ENCODE results near the gene EVA1C.
"Not testable (repeated sequence)": the region's sequence is repeated elsewhere in the genome, so short reads cannot be mapped to it uniquely, and the experiment has no call there.

EVA1C gene

DNA sequence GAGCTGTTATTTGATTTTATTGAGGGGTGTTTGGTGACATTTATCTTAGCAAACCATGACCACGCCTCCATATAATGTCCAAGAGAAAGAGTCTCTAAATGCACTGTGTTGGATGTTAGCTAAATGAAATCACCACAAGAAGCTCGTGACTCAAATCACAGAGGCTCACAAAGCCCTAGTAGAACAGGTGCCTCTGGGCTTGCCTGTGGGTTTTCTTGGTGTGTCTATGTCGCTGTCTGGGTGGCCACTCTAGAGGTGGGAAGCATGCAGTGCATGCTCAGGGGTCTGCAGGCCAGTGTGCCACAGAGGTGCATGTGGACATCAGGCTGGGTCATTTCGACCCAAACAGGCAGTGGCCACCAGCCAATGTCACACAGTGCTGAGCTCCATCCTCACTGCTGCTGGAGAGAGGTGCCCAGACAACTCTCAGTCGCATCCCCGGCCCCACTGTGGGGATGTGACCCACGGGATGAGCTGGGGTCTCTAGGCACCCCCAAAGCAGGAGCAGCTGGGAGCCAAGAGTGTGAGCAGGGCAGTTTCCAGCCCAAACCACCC is 94.0 kb downstream of the EVA1C start:
- H3K4me3 ChIP-seq (ENCODE audit: low read depth, low read length); H3K36me3 ChIP-seq (ENCODE audit: control insufficient read depth, insufficient read depth, low read length); H3K9me3 ChIP-seq (ENCODE audit: control insufficient read depth, insufficient read depth, low read depth, low read length); H3K9ac ChIP-seq (ENCODE audit: low read length); H3K4me1 ChIP-seq (ENCODE audit: control insufficient read depth, insufficient read depth, low read length); H3K27me3 ChIP-seq (ENCODE audit: control insufficient read depth, insufficient read depth, low read length); H3K27ac ChIP-seq (ENCODE audit: low read depth, low read length): not testable (repeated sequence)

DNA sequence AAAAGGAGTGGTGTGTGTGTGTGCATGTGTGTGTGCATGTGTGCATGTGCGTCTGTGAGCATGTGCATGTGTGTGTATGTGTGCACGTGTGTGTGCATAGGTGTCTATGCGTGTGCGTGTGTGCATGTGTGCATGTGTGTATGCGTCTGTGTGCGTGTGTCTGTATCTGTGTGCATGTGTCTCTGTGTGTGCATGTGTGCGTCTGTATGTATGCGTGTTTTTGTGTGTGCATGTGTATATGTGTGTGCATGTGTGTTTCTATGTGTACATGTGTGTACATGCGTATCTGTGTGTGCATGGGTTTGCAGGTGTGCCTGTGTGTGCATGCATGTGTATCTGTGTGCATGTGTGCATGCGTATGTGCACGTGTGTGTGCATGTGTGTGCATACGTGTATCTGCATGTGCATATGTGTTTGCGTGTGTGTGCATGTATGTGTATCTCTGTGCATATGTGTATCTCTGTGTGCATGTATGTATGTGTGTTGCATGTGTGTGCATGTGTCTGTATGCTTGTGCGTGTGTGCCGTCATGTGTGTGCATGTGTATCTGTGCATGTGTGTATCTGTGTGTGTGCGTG is 94.9 kb downstream of the EVA1C start:
- Histone ChIP-seq H3K27me3 (ENCODE audit: control insufficient read depth, insufficient read depth, low read length) (no peaks in the 10 kb centered on the region), H3K9me3 (ENCODE audit: control insufficient read depth, insufficient read depth, low read depth, low read length) (peaks cover 3% of the 10 kb centered on the region; the same call in 1 of the 2 replicates), H3K36me3 (ENCODE audit: control insufficient read depth, insufficient read depth, low read length) (no peaks in the 10 kb centered on the region), H3K4me1 (ENCODE audit: control insufficient read depth, insufficient read depth, low read length) (no peaks in the 10 kb centered on the region), H3K27ac (ENCODE audit: low read depth, low read length) (no peak overlapping the region), H3K9ac (ENCODE audit: low read length) (no peak overlapping the region), H3K4me3 (ENCODE audit: low read depth, low read length) (no peak overlapping the region)

DNA sequence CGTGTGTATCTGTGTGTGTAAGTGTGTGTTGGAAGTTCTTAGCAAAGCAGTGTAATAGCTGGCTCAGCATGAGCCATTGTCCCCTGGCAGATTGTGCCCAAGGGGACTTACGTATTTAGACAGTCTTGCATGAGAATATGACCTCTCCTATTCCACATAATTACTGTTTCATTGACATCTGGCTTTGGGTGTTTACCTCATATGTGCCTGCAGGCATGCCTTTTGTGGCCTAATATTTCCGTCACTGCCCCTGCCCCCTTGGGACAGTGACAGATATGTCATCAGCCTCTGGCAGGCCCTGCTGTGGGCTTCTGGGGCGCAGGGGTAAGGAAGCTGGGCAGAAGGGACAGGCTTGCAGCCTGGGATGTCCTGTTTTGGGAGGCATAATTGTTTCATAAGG is 95.5 kb downstream of the EVA1C start:
- H3K27ac ChIP-seq (ENCODE audit: low read depth, low read length); H3K4me1 ChIP-seq (ENCODE audit: control insufficient read depth, insufficient read depth, low read length); H3K36me3 ChIP-seq (ENCODE audit: control insufficient read depth, insufficient read depth, low read length); H3K4me3 ChIP-seq (ENCODE audit: low read depth, low read length); H3K9me3 ChIP-seq (ENCODE audit: control insufficient read depth, insufficient read depth, low read depth, low read length); H3K9ac ChIP-seq (ENCODE audit: low read length); H3K27me3 ChIP-seq (ENCODE audit: control insufficient read depth, insufficient read depth, low read length): not testable (repeated sequence)

DNA sequence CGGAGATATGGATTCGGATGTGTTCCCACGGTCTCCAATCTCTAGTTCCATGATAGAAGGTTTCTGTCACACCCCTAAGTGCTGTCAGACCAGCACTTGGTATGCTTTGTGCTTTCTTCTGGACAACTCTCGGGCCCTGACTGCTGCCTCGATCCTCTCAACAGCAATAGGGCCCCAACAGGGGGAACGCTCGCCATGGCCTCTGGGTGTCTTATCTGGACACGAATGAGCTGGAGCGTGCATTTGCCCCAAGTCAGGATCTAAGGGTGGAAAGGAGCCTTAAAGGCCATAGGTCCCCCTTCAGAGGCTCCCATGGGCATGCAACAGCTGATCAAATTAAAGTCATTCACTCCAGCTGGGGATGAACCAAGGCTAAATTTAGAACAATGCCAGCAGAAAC is 96.1 kb downstream of the EVA1C start:
- Histone ChIP-seq H3K4me1 (ENCODE audit: control insufficient read depth, insufficient read depth, low read length) (no peaks in the 10 kb centered on the region), H3K27ac (ENCODE audit: low read depth, low read length) (no peak overlapping the region), H3K4me3 (ENCODE audit: low read depth, low read length) (no peak overlapping the region), H3K27me3 (ENCODE audit: control insufficient read depth, insufficient read depth, low read length) (no peaks in the 10 kb centered on the region), H3K9ac (ENCODE audit: low read length) (no peak overlapping the region), H3K36me3 (ENCODE audit: control insufficient read depth, insufficient read depth, low read length) (no peaks in the 10 kb centered on the region), H3K9me3 (ENCODE audit: control insufficient read depth, insufficient read depth, low read depth, low read length) (peaks cover 3% of the 10 kb centered on the region; the same call in 1 of the 2 replicates)

DNA sequence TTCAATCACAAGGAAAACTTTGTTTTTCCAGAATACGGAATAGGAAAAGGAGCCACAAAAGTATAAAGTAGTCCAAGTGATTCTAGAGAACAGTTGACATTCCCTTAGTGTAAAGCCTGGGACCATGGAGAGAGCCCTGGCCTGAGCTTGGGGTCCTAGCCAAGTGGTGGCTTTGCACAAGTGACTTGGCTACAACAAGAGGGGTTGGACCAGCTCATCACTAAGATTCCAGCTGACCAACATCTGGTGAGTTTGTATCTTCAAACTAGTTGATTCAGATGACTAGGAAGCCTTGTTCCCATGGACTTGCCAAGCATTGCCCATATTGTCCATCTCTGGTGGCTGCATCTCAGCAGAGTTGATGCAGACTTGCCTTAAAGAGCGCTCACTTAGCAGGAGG is 96.5 kb downstream of the EVA1C start:
- not testable (repeated sequence) for H3K4me3 ChIP-seq (ENCODE audit: low read depth, low read length); H3K9me3 ChIP-seq (ENCODE audit: control insufficient read depth, insufficient read depth, low read depth, low read length); H3K27ac ChIP-seq (ENCODE audit: low read depth, low read length); H3K4me1 ChIP-seq (ENCODE audit: control insufficient read depth, insufficient read depth, low read length); H3K27me3 ChIP-seq (ENCODE audit: control insufficient read depth, insufficient read depth, low read length); H3K36me3 ChIP-seq (ENCODE audit: control insufficient read depth, insufficient read depth, low read length); H3K9ac ChIP-seq (ENCODE audit: low read length)

DNA sequence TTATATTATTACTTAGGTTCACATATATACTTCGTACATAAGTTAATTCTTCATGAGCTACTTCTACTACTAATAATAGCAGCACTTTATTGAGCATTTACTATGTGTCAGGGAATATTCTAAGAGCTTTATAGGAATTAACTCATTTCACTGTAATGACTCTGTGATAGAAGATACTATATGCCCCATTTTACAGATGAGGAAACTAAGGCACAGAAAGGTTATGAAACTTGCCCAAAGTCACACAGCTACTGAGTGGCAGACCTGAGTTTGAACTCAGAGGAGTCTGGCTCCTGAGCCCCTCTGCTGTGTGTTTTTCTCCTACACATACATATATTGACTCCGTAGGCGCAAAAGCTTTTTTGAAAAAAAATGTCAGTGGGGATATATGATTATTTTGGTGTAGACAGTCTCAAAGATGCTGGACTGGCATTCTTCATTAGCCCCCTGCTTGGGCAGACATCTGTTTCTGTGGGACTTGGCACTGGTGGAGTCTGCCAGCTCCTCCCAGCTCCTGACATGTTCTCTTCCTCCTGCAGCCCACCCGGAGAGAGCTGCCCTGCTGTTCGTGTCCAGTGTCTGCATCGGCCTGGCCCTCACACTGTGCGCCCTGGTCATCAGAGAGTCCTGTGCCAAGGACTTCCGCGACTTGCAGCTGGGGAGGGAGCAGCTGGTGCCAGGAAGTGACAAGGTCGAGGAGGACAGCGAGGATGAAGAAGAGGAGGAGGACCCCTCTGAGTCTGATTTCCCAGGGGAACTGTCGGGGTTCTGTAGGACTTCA is 102.0 kb downstream of the EVA1C start:
- Histone ChIP-seq H3K27me3 (ENCODE audit: control insufficient read depth, insufficient read depth, low read length) (no peaks in the 10 kb centered on the region), H3K9ac (ENCODE audit: low read length) (no peak overlapping the region), H3K9me3 (ENCODE audit: control insufficient read depth, insufficient read depth, low read depth, low read length) (no peaks in the 10 kb centered on the region), H3K36me3 (ENCODE audit: control insufficient read depth, insufficient read depth, low read length) (no peaks in the 10 kb centered on the region), H3K4me1 (ENCODE audit: control insufficient read depth, insufficient read depth, low read length) (no peaks in the 10 kb centered on the region), H3K4me3 (ENCODE audit: low read depth, low read length) (no peak overlapping the region), H3K27ac (ENCODE audit: low read depth, low read length) (no peak overlapping the region)

DNA sequence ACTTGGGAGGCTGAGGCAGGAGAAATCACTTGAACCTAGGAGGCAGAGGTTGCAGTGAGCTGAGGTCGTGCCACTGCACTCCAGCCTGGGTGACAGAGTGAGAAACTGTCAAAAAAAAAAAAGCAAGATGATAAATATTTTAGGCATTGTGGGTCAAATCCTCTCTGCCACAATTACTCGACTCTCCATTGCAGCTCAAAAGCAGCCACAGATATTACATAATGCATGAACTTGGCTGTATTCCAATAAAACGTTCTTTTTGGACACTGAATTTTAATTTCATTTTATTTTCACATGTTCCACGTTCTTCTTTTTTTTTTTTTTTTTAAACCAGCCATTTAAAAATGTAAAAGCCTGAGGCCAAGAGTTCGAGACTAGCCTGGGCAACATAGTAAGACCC is 103.4 kb downstream of the EVA1C start:
- no peak overlapping the region for H3K4me3 ChIP-seq (ENCODE audit: low read depth, low read length)
- H3K36me3 ChIP-seq (ENCODE audit: control insufficient read depth, insufficient read depth, low read length): no peaks in the 10 kb centered on the region
- H3K4me1 ChIP-seq (ENCODE audit: control insufficient read depth, insufficient read depth, low read length): no peaks in the 10 kb centered on the region
- no peaks in the 10 kb centered on the region for H3K9me3 ChIP-seq (ENCODE audit: control insufficient read depth, insufficient read depth, low read depth, low read length)
- no peak overlapping the region for H3K27ac ChIP-seq (ENCODE audit: low read depth, low read length)
- H3K27me3 ChIP-seq (ENCODE audit: control insufficient read depth, insufficient read depth, low read length): no peaks in the 10 kb centered on the region
- H3K9ac ChIP-seq (ENCODE audit: low read length): no peak overlapping the region

DNA sequence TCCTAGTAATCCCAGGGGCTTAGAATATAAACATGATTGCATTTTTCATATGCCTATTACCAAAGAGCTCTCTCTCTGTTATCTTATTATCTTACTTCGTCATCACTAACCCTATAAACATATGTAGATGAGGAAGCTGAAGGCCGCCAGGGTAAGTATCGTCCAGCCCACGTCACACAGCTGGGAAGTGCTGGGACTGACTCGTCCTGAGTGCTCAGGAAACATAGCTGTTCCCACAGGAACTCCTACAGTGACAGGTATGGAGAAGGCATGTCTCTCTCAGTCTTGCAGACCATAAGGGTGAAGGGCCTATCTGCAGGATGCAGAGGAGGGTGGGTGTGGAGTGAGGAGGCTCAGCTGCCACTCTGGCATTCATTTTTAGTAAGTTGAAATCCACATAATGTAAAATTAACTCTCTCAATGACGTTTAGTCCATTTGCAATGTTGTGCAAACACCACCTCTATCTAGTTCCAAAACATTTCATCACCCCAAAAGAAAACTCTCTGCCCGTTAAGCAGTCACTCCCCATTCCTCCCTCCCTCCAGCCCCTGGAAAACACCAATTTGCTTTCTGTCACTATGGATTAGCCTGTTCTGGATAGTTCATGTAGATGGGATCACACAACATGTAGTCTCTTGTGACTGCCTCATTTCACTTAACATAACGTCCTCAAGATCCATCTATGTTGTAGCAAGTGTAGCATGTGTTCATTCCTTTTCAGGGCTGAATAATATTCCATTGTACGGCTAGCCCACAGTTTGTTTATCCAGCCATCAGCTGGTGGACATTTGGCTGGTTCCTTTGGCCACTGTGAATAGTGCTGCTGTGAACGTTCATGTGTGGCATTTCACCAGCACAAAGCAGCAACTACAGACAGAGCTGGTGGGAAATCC is 104.5 kb downstream of the EVA1C start:
- Histone ChIP-seq H3K27ac (ENCODE audit: low read depth, low read length) (no peak overlapping the region), H3K9ac (ENCODE audit: low read length) (no peak overlapping the region), H3K36me3 (ENCODE audit: control insufficient read depth, insufficient read depth, low read length) (no peaks in the 10 kb centered on the region), H3K27me3 (ENCODE audit: control insufficient read depth, insufficient read depth, low read length) (no peaks in the 10 kb centered on the region), H3K4me1 (ENCODE audit: control insufficient read depth, insufficient read depth, low read length) (peaks cover 8% of the 10 kb centered on the region; the same call in 1 of the 2 replicates), H3K4me3 (ENCODE audit: low read depth, low read length) (no peak overlapping the region), H3K9me3 (ENCODE audit: control insufficient read depth, insufficient read depth, low read depth, low read length) (no peaks in the 10 kb centered on the region)

DNA sequence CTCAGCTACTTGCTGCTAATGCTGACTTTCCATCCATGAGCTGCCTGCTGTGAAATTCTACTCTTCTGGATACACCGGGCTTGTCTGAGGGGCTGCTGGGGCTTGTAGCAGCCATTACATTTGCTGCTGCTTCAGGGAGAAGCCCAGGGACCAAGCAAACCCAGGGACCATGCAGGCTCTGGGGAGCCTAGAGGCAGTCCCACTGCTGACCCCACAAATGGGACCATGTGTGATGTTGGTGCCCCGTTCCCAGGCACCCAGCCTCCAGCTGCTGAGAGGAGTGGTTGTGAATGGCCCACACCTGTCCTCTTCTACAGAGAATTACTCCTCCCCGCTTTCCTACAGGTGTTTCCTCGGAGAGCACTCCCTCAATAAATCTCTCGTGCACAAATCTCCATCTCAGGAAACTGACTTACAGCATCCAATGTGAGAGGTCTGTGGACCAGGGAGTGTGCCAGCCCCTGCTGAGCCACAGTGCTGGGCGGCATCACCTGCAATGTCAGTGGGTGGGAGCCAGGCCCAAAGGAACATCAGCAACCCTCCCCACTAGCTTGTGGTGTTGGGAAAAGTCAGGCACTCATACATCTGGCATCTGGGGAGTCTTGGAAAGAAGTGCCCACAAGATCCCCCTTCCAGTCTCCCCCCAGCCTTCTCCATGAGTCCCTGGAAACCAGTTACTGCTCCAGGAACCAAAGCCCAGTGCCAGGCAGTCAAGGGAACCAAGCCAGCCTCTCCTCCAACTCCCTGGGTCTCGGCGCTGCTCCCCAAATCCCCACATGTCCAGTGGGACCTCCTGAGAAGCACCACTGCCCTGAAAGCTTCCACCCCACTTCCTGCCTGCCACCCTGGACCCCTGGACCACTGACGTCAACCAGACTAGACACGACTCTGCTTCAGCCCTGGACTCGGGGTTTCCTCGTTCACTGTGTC is 107.7 kb downstream of the EVA1C start:
- H3K27me3 ChIP-seq (ENCODE audit: control insufficient read depth, insufficient read depth, low read length): no peaks in the 10 kb centered on the region
- H3K9me3 ChIP-seq (ENCODE audit: control insufficient read depth, insufficient read depth, low read depth, low read length): no peaks in the 10 kb centered on the region
- no peak overlapping the region for H3K27ac ChIP-seq (ENCODE audit: low read depth, low read length)
- no peak overlapping the region for H3K4me3 ChIP-seq (ENCODE audit: low read depth, low read length)
- H3K4me1 ChIP-seq (ENCODE audit: control insufficient read depth, insufficient read depth, low read length): peaks cover 31% of the 10 kb centered on the region
- no peak overlapping the region for H3K9ac ChIP-seq (ENCODE audit: low read length)
- H3K36me3 ChIP-seq (ENCODE audit: control insufficient read depth, insufficient read depth, low read length): no peaks in the 10 kb centered on the region

All from HUES6 (cell line).